MM.1S (cell line): Measurements from ENCODE around the gene HSPB7.

Experiments used
- DNase-seq: peaks from one replicate; pipeline ENCODE4 v3.0.0-alpha.2; 2015
- H2AFZ ChIP-seq: fragments of 300-600 bp; sonication (generic); 2 replicates; pipeline ENCODE4 v1.6.0; 2016; ENCODE audit warnings: antibody characterized with exemption, low read length
- H3F3A ChIP-seq: fragments of 300-600 bp; sonication (generic); 2 replicates; pipeline ENCODE4 v1.6.1; 2016; ENCODE audit warnings: mild to moderate bottlenecking, antibody characterized with exemption, low read length, moderate library complexity, mixed read lengths; ENCODE audit not compliant: insufficient read depth
- H3K27ac ChIP-seq: fragments of 300-600 bp; sonication (generic); 2 replicates; pipeline ENCODE4 v1.5.1; 2016; ENCODE audit warnings: mild to moderate bottlenecking, low read length
- H3K27me3 ChIP-seq: fragments of 300-600 bp; sonication (generic); replicated peaks from 2 replicates; pipeline ENCODE4 v1.6.0; 2016; ENCODE audit warnings: low read length; ENCODE audit not compliant: insufficient read depth
- H3K36me3 ChIP-seq: fragments of 300-600 bp; sonication (generic); replicated peaks from 2 replicates; pipeline ENCODE4 v1.6.1; 2016; ENCODE audit warnings: mild to moderate bottlenecking, low read length, mixed read lengths; ENCODE audit not compliant: insufficient read depth
- H3K4me1 ChIP-seq: fragments of 300-600 bp; sonication (generic); 2 replicates; pipeline ENCODE4 v1.6.1; 2016; ENCODE audit warnings: low read length, mixed read lengths
- H3K4me2 ChIP-seq: fragments of 300-600 bp; sonication (generic); 2 replicates; pipeline ENCODE4 v1.6.0; 2016; ENCODE audit warnings: low read depth, low read length
- H3K4me3 ChIP-seq: fragments of 300-600 bp; sonication (generic); 2 replicates; pipeline ENCODE4 v1.5.1; 2016; ENCODE audit warnings: low read length, mixed read lengths
- H3K79me2 ChIP-seq: fragments of 300-600 bp; sonication (generic); 2 replicates; pipeline ENCODE4 v1.6.1; 2016; ENCODE audit warnings: mixed run types, low read length, mixed read lengths
- H3K9ac ChIP-seq: fragments of 300-600 bp; sonication (generic); 2 replicates; pipeline ENCODE4 v1.6.1; 2016; ENCODE audit warnings: low read length, mixed read lengths
- H3K9me2 ChIP-seq: fragments of 300-600 bp; sonication (generic); replicated peaks from 2 replicates; pipeline ENCODE4 v1.6.1; 2016; ENCODE audit warnings: mild to moderate bottlenecking, low read length, mixed read lengths; ENCODE audit not compliant: insufficient read depth
- H3K9me3 ChIP-seq: fragments of 300-600 bp; sonication (generic); replicated peaks from 2 replicates; pipeline ENCODE4 v1.6.1; 2016; ENCODE audit warnings: mild to moderate bottlenecking, low read length, mixed read lengths; ENCODE audit not compliant: insufficient read depth
- H4K20me1 ChIP-seq: fragments of 300-600 bp; sonication (generic); 2 replicates; pipeline ENCODE4 v1.6.1; 2016; ENCODE audit warnings: mild to moderate bottlenecking, low read length, moderate library complexity, mixed read lengths; ENCODE audit not compliant: insufficient read depth
- EZH2 ChIP-seq: fragments of 300-600 bp; sonication (generic); optimal IDR thresholded peaks from 2 replicates; pipeline ENCODE3; 2017; ENCODE audit warnings: low read depth, mild to moderate bottlenecking, antibody characterized with exemption, low read length, mixed read lengths
- EZH2phosphoT487 ChIP-seq: fragments of 300-600 bp; sonication (generic); IDR thresholded peaks from 2 replicates; pipeline ENCODE4 v1.6.1; 2018; ENCODE audit warnings: antibody characterized with exemption, low read length
- TF ChIP-seq, protein P1 (sequence below): fragments of 300-600 bp; sonication (generic); IDR thresholded peaks from 2 replicates; pipeline ENCODE4 v1.5.1; 2016; ENCODE audit warnings: antibody characterized with exemption, low read length, mixed read lengths

Gene HSPB7

DNA sequence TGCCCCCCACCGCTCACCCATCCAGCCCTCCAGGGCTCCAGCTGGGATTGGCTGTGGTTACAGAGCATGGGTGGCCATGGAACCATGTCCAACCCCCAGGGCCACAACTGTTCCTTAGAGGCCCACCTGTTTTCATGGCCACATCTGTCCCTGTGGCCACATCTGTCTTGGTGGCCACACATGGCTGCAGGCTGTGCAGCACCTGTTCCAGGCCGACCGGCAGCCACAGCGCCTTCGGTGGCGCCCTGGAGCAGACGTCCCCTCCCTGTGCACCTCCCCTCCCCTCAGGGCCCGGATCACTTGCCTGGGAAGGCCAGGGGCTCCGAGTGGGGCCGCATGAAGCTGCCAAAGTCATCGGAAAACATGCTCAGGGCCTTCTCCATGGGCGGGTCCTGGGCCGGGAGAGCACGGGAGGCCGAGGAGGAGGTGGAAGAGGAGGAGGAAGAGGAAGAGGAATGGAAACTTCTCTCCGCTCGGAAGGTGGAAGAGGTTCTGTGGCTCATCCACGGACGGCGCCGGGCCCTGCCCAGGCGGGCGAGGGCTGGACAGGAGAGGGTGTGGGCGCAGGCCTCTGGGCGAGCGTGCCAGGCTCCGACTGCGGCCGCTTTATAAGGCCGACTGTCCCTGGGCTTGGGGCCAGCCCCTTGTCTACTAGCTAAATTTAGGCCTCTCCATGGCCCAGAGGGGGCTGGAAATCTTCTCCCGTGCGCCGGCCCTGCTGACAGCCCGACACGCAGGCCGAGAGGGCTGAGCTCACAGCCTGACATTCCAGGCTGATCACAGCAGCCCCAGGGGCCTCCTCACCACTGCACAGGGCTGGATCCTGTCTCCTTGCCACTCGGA is at the start of gene HSPB7:
TSS of gene HSPB7 (minus strand) at position 583 of the 843 bp plus-strand sequence. CDS start at position 503, 80 bp downstream.
- H3K4me2 ChIP-seq = no peak within 1 kb of the TSS
- DNase-seq = no peak
- no peak within 1 kb of the TSS for H2AFZ ChIP-seq
- H3K4me1 ChIP-seq = peaks cover 1% of the 10 kb centered on the region; the same call in 1 of the 2 replicates
- H3K4me3 ChIP-seq = no peak within 1 kb of the TSS
- TF ChIP-seq EZH2phosphoT487 = no peak
- TF ChIP-seq, protein P1, sequence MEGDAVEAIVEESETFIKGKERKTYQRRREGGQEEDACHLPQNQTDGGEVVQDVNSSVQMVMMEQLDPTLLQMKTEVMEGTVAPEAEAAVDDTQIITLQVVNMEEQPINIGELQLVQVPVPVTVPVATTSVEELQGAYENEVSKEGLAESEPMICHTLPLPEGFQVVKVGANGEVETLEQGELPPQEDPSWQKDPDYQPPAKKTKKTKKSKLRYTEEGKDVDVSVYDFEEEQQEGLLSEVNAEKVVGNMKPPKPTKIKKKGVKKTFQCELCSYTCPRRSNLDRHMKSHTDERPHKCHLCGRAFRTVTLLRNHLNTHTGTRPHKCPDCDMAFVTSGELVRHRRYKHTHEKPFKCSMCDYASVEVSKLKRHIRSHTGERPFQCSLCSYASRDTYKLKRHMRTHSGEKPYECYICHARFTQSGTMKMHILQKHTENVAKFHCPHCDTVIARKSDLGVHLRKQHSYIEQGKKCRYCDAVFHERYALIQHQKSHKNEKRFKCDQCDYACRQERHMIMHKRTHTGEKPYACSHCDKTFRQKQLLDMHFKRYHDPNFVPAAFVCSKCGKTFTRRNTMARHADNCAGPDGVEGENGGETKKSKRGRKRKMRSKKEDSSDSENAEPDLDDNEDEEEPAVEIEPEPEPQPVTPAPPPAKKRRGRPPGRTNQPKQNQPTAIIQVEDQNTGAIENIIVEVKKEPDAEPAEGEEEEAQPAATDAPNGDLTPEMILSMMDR = no peak
- TF ChIP-seq EZH2 = no peak
- no peaks in the 10 kb centered on the region for H3K36me3 ChIP-seq
- no peaks in the 10 kb centered on the region for H3K9me3 ChIP-seq
- no peak within 1 kb of the TSS for H3K27ac ChIP-seq
- no peaks in the 10 kb centered on the region for H3K79me2 ChIP-seq
- peaks cover 69% of the 10 kb centered on the region for H3K27me3 ChIP-seq
- H3K9ac ChIP-seq = no peak within 1 kb of the TSS
- no peaks in the 10 kb centered on the region for H4K20me1 ChIP-seq
- no peaks in the 10 kb centered on the region for H3K9me2 ChIP-seq
- H3F3A ChIP-seq = no peaks in the 10 kb centered on the region

DNA sequence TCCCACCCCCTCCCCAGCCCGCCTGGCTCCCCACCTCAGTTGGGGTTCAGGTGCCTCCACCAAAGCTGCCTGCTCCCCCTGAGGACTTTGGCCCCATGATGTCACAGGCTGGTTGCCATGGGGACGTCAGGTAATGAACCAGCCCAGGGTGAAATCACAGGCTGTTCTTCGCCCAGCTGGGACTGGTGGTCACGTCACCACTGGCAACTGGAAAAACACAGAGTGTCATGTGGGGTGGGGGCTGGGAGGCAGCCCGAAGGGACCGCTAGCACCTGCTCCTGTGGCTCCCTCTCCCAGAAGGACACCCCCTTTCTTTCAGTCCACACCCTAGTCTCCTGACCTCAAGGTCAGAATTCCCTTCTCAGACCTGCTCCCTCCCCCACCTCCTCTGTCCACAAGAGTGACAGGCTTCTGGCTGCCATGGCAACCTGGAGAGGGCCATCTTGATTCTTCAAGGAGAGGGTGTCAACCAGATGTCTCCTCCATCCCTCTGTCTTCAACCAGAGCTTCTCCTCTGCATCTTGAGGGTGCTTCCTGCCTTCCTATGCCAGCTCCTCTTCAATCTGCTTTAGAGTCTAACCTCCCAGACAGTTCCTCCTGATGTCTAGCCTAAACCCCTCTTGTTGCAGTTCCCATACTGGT is 49.4 kb upstream of the HSPB7 start:
- Histone ChIP-seq H3K4me3 (no peak overlapping the region), H3F3A (no peaks in the 10 kb centered on the region), H3K27ac (no peak overlapping the region), H3K4me1 (no peaks in the 10 kb centered on the region), H3K9me3 (no peaks in the 10 kb centered on the region), H3K36me3 (no peaks in the 10 kb centered on the region), H2AFZ (no peak overlapping the region), H3K27me3 (peaks cover 49% of the 10 kb centered on the region), H3K79me2 (no peaks in the 10 kb centered on the region), H3K4me2 (no peak overlapping the region), H3K9me2 (no peaks in the 10 kb centered on the region), H4K20me1 (no peaks in the 10 kb centered on the region), H3K9ac (no peak overlapping the region)
- TF ChIP-seq, protein P1 = no peak
- no peak for DNase-seq

DNA sequence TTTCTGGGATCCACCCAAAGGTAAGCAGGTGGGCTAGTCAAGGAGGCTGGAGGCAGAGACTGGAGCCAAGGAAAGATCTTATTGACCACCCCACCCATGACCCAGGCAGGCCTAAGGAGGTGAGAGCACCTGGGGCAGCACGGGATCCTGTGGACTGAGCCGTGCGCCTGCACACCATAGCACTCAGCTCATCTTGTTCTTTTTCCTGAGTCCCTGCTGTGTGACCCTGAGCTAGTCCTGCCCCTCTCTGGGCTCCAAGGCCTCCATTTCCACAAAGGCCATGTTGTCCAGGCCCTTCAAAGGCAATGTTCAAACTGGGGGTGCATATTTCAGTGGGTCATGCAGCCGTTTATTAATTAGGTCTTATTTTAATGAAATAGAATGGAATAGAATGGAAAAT is 48.4 kb upstream of the HSPB7 start:
- Histone ChIP-seq H3K79me2 (no peaks in the 10 kb centered on the region), H3K4me3 (no peak overlapping the region), H3K27me3 (peaks cover 52% of the 10 kb centered on the region), H3F3A (no peaks in the 10 kb centered on the region), H4K20me1 (no peaks in the 10 kb centered on the region), H2AFZ (no peak overlapping the region), H3K36me3 (no peaks in the 10 kb centered on the region), H3K4me1 (no peaks in the 10 kb centered on the region), H3K4me2 (no peak overlapping the region), H3K9me3 (no peaks in the 10 kb centered on the region), H3K9me2 (no peaks in the 10 kb centered on the region), H3K9ac (no peak overlapping the region), H3K27ac (no peak overlapping the region)
- no peak for DNase-seq
- TF ChIP-seq, protein P1 = no peak
- no peak for TF ChIP-seq EZH2
- no peak for TF ChIP-seq EZH2phosphoT487
